Putamen (tissue), 1 donor: ENCODE measurements around the gene SCNN1A.
"Not testable (repeated sequence)": the region's sequence is repeated elsewhere in the genome, so short reads cannot be mapped to it uniquely, and the experiment has no call there.

ENCODE experiments used
- DNase-seq: peaks from one replicate; pipeline ENCODE4 v3.0.0-alpha.2; 2016; ENCODE audit warnings: low spot score

SCNN1A gene

DNA sequence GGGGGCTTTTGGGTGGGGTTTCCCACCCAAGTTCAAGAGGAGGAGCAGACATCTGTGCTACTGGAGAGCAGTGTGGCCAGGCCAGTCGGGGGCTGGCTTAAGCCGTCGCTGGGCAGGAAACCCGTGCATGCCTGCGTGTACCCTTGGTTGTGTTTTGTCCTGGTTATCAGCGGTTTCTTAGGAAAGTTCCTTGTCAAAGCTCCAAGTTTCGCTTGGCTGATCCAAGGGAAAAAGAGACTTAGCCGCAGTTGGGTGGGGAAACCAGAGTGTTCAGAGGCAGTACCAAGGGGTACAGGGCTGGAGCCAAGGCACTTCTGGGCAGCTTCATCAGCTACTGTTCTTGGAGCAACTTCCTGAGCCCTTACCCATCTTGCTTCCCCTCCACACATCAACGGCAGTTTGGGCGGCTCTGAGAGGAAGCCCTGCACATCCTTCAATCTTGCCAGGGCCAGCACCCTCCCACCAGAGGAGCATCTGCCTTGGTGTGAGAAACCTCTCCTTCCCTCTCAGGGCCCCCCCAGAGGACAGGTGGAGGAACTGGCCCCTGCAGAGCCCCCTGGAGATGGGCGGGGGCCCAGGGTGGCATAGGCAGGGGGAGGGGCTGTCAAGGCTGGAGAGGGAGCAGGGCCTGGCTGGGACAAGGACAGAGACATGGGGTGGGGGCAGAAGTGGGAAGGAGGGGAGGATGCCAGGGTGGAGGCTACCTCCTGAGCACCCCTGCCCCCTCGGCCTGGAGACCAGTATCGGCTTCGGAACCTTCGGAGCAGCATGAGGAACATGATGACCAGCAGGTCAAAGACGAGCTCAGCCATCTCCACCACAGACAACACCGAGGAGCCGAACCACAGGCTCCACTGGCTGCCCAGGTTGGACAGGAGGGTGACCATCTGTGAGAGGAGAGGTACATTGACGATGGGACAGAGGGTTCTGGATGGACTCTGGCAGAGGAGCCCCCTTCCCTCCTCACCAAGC, 27.7 kb downstream of the SCNN1A start:
- no peak for DNase-seq

DNA sequence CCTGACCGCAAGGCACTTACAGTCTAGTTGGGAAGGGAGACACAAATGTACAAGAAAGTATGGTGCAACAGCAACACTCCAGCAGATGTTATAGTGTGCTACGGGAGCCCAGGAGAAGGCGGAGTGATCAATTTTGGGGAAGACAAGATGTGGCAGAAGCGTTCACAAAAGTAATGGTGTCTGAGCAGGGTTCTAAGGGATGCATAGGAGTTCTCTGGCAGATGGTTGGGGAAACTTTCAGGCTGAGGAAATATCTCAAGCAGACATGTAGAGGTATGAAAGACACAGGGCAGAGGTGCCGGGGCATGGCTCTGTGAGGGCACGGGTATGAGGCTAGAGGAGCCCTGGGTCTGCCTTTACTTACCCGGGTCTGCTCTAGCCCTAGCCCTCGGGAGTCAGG, 28.4 kb downstream of the SCNN1A start:
- no peak for DNase-seq

DNA sequence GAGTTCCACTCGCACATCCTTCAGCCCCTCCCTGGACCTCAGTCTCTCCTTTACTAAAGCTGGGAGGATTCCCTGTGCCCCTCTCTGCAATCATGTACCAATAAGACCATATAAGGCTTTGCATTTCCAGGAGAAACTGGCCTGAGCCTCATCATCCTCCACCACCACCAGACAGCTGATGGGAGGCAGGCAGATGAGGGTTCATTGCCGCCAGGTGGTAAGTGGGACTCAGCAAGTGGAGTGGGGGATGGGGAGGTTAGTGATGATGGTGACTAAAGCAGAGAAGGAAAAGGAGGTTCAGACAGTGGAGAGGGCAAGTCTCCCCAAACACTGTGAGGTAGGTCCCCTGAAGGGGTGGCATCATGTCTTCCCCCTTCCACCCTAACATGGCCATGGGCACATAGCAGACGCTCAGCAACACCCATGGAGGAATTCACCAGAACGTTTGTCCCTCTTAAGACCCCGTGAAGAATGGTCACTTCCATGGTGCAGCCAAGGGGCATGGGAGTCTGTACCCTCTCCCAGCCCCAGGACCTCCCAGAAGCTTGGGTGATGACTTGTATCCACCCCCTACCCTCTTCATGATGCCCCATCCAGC, 29.0 kb downstream of the SCNN1A start:
- DNase-seq = no peak

DNA sequence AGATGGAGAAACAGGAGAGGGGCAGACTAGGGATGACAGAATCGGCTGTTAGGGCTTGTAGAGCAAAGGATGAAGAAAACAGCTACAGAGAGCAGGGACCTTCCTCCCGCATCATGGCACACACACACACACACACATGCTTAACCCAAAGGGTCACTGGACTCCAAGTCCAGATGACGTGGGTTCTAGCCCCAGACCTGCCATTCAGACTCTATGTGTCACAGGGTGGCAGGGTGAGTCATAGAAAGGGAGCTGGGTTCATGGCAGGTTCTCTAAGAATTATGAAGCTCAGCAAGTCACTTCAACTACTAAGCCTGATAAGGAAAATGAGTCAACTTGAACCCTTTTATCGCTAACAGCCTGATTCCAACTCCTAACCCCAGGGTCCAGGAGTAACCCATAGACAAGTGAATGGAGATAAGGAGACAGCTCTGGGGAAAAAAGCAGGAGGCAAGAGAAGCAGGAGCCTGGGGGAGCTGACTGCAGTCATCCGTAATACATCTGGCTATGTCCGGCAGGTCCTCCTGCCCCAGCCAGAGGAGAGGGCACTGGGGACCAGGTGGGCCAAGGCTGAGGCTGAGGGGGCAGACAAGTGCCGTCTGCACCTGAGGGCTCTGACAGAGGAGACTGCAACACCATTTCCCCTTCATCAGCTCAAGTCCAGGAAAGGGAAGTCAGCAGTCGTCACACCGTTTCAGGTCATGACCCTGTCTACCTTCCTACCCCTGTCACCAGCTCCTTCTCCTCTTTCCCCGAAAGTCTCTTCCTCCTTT, 29.9 kb downstream of the SCNN1A start:
- no peak for DNase-seq

DNA sequence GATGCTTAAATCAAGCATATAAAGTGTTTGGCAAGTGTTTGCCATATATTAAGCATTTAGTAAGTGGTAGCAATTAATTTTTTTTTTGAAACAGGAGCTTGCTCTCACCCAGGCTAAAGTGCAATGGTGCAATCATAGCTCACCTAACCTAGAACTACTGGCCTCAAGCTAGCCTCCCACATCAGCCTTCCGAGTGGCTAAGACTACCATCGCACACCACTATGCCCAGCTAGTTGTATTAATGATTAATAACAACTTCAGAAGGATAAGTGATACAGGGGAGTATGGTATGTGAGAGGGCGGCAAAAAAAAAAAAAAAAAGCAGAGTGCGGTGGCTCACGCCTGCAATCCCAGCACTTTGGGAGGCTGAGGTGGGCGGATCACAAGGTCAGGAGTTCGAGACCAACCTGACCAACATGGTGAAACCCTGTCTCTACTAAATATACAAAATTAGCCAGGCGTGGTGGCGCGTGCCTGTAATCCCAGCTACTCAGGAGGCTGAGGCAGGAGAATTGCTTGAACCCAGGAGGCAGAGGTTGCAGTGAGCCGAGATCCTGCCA, 31.2 kb downstream of the SCNN1A start:
- DNase-seq = not testable (repeated sequence)

DNA sequence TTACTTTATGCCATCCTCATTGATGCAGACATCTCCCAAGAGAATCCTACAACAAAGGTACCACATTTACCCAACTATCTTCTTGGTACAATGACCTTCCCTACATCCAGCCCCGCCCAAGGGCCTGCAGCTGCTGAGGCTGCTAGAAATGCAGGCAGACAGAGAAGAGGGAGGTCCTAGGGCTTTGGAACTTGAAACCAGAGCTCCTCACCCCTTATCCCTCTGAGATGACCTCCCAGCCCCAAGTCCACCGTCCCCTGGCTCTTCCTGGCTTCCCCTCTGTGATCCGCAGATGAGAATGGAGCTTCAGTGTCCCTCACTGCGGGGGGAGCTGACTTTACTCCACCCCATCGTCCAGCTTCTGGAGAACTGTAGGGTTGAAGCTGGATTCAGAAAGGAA, 31.8 kb downstream of the SCNN1A start:
- DNase-seq = no peak

DNA sequence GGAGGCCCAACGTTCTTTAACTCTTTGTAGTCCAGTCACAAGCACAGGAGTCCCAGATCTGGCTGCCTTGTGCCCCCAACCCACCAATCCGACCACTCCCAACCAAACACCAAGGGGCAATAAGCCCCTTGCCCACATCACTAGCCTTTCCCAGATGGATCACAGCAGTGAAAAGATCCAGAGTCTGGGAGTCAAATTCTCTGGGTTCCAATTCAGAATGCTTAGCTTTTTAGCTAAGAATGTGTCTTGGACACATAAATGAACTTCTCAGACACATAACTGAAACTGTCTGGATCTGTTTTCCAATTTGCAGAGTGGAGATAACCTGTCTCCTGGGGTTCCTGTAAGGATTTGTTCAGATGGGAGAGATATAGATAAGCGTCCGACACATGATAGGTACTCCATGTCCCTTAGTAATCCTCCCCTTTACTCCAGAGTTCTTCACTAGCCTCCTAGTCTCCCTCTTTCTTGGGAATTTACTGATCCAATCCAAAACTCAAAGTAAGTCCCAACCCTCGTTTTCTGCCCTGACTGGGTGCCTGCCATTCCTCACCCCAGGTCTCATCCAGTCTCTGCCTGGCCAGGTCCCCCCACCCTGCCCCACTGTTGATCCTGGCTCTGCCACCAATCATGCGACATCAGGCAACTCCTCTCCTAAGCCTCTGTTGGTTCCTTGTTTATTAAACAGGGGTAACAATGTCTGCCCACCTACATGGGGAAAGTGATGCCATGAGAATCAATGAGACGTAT, 33.0 kb downstream of the SCNN1A start:
- DNase-seq = no peak

DNA sequence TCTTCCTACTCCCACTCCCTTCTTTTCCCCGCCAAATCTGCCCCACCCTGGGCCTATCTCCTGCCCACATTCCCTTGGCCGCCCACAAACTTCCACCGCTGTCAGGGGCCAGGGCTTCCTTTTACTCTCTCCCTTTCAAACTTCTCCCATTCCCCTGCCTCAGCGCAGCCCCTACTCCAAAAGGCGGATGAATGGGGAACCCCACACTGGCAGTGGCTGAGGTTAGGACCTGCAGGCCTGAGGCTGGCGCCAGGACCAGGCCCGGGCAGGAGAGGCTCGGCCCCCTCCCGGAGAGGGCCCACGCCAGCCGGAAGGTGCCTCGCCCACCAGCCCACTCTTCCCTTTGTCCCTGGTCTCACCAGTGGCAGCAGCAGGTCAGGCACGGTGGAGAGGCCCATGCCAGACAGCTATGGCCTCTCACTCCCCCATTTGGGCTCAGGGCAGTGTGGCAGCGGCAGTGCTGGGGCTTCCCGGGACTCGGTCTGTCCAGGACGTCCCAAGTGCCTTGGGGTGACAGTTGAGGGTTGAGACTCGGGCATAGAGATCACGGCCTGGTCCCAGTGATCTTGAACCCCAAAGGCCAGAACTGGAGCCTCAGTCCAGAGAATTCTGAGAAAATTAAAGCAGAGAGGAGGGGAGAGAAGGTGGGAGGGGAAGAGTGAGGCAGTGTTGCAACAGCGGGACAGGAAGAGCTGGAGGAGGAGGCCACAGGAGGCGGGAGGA, 33.8 kb downstream of the SCNN1A start, which contains the start of gene TNFRSF1A:
Gene TNFRSF1A (minus strand): TSS at position 660 of the 723 bp plus-strand sequence. CDS start 262 bp downstream, at position 398.
- DNase-seq = peak; percentile 45

DNA sequence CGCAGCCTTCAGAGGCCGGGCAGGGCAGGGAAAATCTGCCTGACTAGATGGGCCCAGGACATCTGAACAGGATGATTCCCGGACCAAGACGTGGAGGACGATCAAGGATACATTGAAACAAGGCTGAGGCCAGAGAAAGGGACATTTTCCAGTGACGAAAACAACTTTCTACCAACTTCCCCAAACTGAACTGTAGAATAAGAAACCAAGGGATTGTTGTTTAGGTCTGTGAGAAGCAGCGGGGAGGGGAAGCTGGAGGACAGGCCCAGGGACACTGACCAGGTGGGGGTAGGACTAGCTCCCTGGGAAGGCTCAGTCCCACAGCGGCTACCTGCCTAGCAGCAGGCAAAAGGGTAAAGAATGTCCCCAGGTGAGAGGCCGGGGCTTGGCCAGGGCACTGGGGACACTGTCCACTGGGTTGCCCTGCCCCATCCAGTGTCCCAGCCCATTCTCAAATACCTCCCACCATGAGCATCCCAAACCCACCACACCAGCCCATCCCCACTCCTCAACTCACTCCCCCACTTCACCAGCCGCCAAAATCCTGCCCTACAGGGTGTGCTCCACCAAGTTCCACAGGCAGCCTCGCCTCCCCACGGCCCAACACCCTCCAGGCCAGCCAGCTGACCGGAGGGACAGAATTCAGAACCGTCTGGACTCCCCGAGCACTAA, 34.5 kb downstream of the SCNN1A start:
- DNase-seq = no peak

DNA sequence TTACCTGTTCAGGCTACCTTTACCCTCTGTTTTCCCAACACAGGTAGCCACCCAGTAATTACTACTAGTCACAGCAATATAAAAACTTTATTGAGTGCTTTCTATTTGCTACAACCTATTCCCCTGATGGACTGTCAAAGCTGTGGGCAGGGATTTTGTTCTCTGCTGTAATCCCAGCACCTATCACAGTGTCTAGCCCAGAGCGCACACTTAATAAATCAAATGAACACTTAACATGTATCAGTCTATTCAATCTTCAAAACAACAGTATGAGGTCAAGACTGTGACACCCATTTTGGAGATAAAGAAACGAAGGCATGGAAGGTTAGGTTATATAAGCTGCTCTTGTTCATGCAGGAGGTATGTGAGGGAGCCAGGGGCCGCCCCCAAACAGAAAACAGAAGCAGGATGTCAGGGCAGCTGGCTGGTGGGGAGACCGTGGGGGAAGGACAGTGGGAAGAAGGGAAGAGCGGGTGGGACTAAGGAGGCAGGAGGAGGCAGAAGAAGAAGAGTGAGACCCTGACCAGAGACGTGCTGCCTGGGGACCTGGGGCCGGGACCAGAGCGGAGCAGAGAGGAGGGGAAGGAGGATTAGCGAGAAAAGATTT, 35.2 kb downstream of the SCNN1A start:
- no peak for DNase-seq

DNA sequence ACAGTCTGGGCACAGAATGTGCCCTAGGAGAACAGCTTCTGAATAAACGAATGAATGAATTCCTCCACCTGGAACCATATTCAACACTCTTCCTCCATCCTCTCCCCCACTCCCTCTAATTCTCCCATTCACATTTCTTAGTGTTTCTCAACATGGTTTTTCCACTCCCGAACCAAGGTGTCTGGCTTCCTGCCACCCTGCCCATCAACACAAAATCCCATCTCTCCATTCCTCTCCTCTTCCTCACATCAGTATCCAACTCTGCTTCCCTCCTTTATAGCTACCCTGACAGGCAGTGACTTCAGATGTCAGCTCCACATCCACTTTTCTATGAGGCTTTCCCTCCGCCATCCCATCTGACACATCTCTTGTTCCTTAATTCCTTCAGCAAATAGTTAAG, 36.4 kb downstream of the SCNN1A start:
- DNase-seq = no peak

DNA sequence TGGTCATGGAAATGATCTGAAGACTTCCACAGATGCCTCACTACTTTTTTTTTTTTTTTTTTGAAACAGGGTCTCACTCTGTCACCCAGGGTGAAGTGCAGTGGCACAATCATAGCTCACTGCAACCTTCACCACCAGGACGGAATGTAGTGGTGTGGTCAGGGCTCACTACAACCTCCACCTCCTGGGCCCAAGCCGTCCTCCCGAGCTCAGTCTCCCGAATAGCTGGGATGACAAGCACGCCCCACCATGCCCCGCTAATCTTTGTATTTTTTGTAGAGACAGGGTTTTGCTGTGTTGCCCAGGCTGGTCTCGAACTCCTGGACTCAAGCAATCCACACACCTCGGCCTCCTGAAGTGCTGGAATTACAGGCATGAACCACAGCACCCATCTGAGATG, 36.8 kb downstream of the SCNN1A start:
- not testable (repeated sequence) for DNase-seq

DNA sequence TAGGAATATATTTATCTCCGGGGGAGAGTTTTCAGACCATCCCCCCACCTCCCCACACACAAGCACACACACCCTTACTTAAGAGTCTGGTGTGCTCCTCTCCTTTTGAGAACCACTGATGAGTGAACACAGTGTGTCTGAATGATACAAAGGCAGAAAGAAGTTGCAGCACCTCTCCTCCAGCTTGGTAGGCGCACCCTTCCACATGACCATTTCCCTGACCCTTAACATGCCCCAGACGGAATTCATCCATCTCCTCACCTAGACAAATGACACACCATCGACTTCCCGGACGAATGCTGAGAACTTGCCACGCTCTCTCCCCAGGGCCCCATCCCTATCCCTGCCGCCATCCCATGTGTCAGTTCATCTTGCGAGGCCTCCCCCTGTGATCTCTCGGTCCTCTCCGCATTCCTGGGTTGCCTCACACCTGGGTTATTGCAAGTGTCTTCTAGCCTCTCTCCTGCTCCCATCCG, 37.4 kb downstream of the SCNN1A start:
- no peak for DNase-seq

DNA sequence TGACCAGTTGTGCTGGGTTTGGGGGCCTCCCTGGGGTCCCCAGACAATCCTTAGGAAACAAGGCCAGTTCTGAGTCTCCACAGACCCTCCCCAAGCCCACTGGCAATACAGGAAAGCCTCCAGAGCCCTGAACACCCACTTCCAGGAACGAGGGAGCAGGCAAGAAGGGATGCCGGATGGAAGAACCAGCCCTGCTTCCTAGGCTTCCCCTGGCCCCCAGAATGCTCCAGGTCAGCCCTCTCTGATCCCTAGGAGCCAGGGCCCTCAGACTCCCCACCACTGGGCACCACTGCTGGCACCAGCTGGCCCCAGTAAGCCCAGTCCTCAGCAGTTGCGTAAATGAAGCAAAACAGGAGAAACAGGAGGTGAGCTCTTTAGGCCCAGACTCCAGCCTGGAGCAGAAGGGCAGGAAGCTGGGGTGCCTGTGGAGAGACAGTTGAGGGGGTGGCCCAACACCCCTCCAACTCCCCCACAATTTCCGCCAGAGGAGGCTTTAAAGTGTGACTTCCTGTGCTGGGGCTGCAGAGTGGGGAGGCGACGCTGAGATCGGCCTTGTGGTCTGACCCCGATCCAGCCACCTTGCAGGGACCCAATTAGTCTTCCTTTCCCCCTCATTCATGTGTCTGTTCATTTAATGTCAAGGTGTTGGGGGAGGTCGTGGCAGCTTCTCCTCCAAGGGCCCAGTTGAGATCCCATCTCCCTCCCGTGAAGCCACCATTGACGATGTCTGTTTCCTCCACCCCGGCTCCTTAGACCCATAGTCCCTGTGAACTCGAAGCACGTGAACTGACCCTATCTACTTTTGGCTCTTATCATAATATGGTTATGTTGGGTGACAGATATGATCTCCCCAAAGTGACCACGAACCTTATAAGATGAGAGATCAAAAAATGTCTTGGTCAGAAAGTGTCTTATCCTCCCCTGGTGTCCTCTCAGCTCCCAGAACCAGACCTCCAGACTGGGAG, 38.2 kb downstream of the SCNN1A start:
- DNase-seq = no peak

DNA sequence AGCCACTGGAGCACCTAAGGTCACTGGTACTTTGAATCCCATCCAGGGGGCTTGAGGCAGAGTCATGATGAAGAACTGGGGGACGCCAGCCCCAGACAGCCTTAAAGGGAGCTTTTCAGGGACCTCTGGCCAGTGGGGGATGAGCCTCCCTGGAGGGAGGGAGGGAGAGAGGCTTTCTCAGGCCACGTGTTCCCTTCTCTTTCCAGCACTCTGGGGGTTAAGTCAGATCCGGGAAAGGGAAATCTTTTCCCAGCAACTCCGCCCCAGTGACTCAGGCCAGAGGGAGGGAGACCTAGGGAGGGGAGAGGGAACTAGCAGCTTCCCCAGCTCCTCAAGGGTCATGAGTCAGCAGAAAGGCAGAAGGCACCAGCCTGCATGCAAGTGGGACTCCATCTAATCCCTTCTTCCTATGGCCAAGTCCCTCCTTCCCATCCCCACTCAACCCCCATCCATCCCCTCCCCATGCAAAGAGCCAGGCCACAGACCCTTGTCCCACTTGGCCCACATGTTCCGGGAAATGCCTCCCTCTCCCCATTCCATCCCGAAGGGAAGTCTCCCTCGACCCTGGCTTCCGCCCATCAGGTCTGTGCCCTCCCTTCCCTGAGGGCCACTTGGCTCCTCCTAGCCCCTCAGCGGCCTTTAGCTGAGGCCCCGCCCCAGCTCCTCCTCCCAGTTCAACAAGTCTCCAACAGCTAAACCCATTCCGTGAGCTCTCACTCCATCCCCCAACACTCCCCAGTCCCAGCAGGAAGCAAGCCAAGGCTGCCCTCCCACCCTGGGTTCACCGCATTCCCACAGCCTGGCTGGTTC, 39.1 kb downstream of the SCNN1A start:
- peak; percentile 69 for DNase-seq

DNA sequence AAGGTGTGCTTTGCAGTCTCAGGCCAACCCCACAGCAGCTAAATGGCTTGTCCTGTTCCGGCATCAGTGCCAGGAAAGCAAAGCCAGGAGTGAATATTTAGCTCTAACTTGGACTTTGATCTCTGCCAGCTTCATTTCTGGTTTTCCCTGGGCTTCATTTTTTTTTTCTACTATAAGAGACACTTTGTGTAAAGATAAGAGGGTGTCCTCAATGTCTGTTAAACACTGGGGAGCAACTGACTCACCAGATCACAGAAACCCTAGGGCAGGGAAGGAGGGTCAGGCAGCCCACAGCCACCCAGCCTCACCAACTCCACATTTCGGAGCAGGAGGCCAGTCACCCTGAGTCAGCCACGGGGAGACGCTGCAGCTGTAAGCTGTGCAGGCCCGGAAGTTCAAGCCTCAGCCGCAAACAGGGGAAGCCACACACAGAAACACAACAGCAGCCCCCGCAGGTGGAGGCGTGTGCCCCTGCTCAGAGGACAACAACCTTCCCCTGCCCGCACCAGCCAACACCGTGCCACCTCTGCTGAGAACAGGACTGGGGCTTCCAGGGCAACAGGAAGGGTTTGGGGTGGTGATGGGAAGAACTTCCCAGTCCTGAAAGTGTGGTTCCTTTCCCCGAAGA, 39.8 kb downstream of the SCNN1A start:
- DNase-seq = no peak

DNA sequence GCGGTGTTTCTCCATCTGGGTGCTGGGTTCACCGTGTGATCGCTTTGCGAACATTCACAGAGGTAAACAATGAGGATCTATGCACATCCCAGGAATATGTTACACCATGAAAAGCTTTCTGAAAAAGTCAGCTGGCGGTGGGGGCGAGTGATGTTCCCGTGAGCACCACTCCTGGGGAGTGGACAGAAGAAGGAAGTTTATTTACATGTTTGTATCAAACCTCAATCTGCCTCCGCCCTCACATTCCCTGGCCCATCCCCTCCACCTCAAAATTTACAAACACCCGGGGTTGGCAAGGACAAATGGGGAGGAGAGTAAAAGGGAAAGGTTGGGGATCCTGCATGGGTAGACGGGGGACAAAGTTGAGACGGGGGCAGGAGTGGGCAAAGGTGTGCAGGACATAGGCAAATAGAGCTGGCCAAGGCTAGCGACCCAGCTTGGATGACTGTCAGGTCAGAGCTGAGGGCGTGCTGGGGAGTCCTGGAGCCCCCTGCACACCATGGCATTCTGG, 40.4 kb downstream of the SCNN1A start:
- DNase-seq = no peak
